IMR-90 (cell line): ENCODE measurements around the gene CCDC146. TPM values are rescaled to one million over a fixed set of nuclear protein-coding genes. Genes with fewer than 3 reads are reported as not detected.
A peak's percentile ranks its signal among the peaks of the same experiment; 100 is the strongest.

ENCODE experiments used
- ATAC-seq: fragments of 200-7000 bp; cut with Tn5 transposase; 2 replicates; pipeline ENCODE4 v1.9.1; 2020; ENCODE audit warnings: low read depth, mild to moderate bottlenecking, moderate library complexity
- BruUV-seq: library from RNA; stranded (reverse); fragments of 400-500 nt; replicated peaks from 2 replicates; lab custom pipeline; 2021; lab: Mats Ljungman, UMichigan
- CTCF ChIA-PET: fragments of 300-600 bp; formaldehyde crosslinking; extraction: SDS; loops from one replicate; lab custom pipeline; 2021; ENCODE audit warnings: antibody characterized with exemption; lab: Yijun Ruan, JAX
- POLR2A ChIA-PET: fragments of 300-600 bp; sonication (Branson Sonifier 250); formaldehyde crosslinking; loops from one replicate; lab custom pipeline; 2022; ENCODE audit warnings: antibody characterized with exemption; ENCODE audit not compliant: unreplicated experiment; lab: Charles Lee
- DNase-seq: peaks from one replicate; pipeline ENCODE4 v3.0.0; 2013
- H2AFZ ChIP-seq: replicated peaks from 2 replicates; pipeline ENCODE3; 2013; ENCODE audit warnings: low read length, mild to moderate bottlenecking; ENCODE audit not compliant: poor library complexity
- H2AK5ac ChIP-seq: 2 replicates; pipeline ENCODE4 v1.6.1; 2013; ENCODE audit warnings: low read depth, low read length, inconsistent platforms
- H2AK9ac ChIP-seq: replicated peaks from 2 replicates; pipeline ENCODE3; 2013; ENCODE audit warnings: mild to moderate bottlenecking, low read depth, low read length, moderate library complexity; ENCODE audit not compliant: poor library complexity
- H2BK120ac ChIP-seq: 2 replicates; pipeline ENCODE4 v1.6.1; 2013; ENCODE audit warnings: low read depth, low read length, inconsistent platforms
- H2BK15ac ChIP-seq: 3 replicates; pipeline ENCODE4 v1.6.1; 2013; ENCODE audit warnings: low read depth, low read length, inconsistent platforms
- H2BK20ac ChIP-seq: 2 replicates; pipeline ENCODE4 v1.6.1; 2013; ENCODE audit warnings: low read depth, mild to moderate bottlenecking, inconsistent platforms, low read length, moderate library complexity
- H2BK5ac ChIP-seq: 2 replicates; pipeline ENCODE4 v1.6.1; 2013; ENCODE audit warnings: mild to moderate bottlenecking, low read depth, low read length, inconsistent platforms; ENCODE audit not compliant: poor library complexity, severe bottlenecking
- H3K14ac ChIP-seq: replicated peaks from 2 replicates; pipeline ENCODE4 v1.6.1; 2013; ENCODE audit warnings: low read depth, low read length, inconsistent platforms
- H3K18ac ChIP-seq: 2 replicates; pipeline ENCODE4 v1.6.1; 2013; ENCODE audit warnings: low read depth, low read length, control low read depth
- H3K23ac ChIP-seq: 2 replicates; pipeline ENCODE4 v1.6.1; 2013; ENCODE audit warnings: low read depth, low read length, inconsistent platforms
- H3K27ac ChIP-seq: 2 replicates; pipeline ENCODE4 v1.5.1; 2013; ENCODE audit warnings: mild to moderate bottlenecking, control low read depth, low read length; ENCODE audit not compliant: insufficient read depth
- H3K27me3 ChIP-seq: 2 replicates; pipeline ENCODE4 v1.6.1; 2013; ENCODE audit warnings: low read length; ENCODE audit not compliant: control insufficient read depth, insufficient read depth
- H3K36me3 ChIP-seq: 2 replicates; pipeline ENCODE4 v1.6.1; 2013; ENCODE audit warnings: low read length, mixed read lengths; ENCODE audit not compliant: control insufficient read depth, insufficient read depth
- H3K4ac ChIP-seq: 2 replicates; pipeline ENCODE4 v1.6.1; 2013; ENCODE audit warnings: low read depth, low read length, inconsistent platforms
- H3K4me1 ChIP-seq: 2 replicates; pipeline ENCODE4 v1.6.1; 2013; ENCODE audit warnings: low read length, mixed read lengths; ENCODE audit not compliant: control insufficient read depth, insufficient read depth
- H3K4me2 ChIP-seq: 2 replicates; pipeline ENCODE4 v1.6.1; 2013; ENCODE audit warnings: low read depth, mild to moderate bottlenecking, control low read depth, low read length, moderate library complexity
- H3K4me3 ChIP-seq: 2 replicates; pipeline ENCODE4 v1.5.1; 2013; ENCODE audit warnings: low read depth, mild to moderate bottlenecking, control low read depth, low read length, moderate library complexity; ENCODE audit not compliant: insufficient read depth
- H3K56ac ChIP-seq: 2 replicates; pipeline ENCODE4 v1.6.1; 2013; ENCODE audit warnings: low read length, inconsistent platforms; ENCODE audit not compliant: insufficient read depth; ENCODE audit errors: extremely low read depth
- H3K79me1 ChIP-seq, 2 experiments: 2 replicates each; pipeline ENCODE4 v1.6.1; 2013; ENCODE audit warnings: low read length in 2 of 2, inconsistent platforms in 1 of 2, low read depth in 1 of 2
- H3K9ac ChIP-seq: 2 replicates; pipeline ENCODE4 v1.6.1; 2013; ENCODE audit warnings: low read depth, low read length, control low read depth
- H3K9me1 ChIP-seq: 2 replicates; pipeline ENCODE4 v1.6.1; 2013; ENCODE audit warnings: low read length, inconsistent platforms; ENCODE audit not compliant: insufficient read depth
- H3K9me3 ChIP-seq: 2 replicates; pipeline ENCODE4 v1.6.1; 2013; ENCODE audit warnings: low read length; ENCODE audit not compliant: control insufficient read depth, insufficient read depth
- H4K20me1 ChIP-seq: 2 replicates; pipeline ENCODE4 v1.6.1; 2013; ENCODE audit warnings: low read length, inconsistent platforms; ENCODE audit not compliant: insufficient read depth
- H4K5ac ChIP-seq: 2 replicates; pipeline ENCODE4 v1.6.1; 2013; ENCODE audit warnings: mild to moderate bottlenecking, low read depth, low read length, control low read depth
- H4K8ac ChIP-seq, 2 experiments: 2 replicates each; pipeline ENCODE4 v1.6.1; 2013; ENCODE audit warnings: low read depth in 2 of 2, low read length in 2 of 2, control low read depth in 1 of 2, inconsistent platforms in 1 of 2
- H4K91ac ChIP-seq: 2 replicates; pipeline ENCODE4 v1.6.1; 2013; ENCODE audit warnings: low read depth, low read length, inconsistent platforms; ENCODE audit not compliant: insufficient read depth
- CEBPB ChIP-seq: IDR thresholded peaks from 2 replicates; pipeline ENCODE4 v1.6.1; 2012; ENCODE audit warnings: low read depth, low read length, improper control_type of control experiment
- CHD1 ChIP-seq: IDR thresholded peaks from 2 replicates; pipeline ENCODE4 v1.6.1; 2012; ENCODE audit warnings: low read depth, low read length, improper control_type of control experiment
- FOS ChIP-seq: fragments of 150-350 bp; IDR thresholded peaks from 2 replicates; pipeline ENCODE4 v1.6.1; 2016; ENCODE audit warnings: low read depth, low read length
- MAZ ChIP-seq: IDR thresholded peaks from 2 replicates; pipeline ENCODE4 v1.6.1; 2012; ENCODE audit warnings: low read depth, mild to moderate bottlenecking, low read length, improper control_type of control experiment, moderate library complexity, borderline replicate concordance
- RAD21 ChIP-seq: IDR thresholded peaks from 2 replicates; pipeline ENCODE4 v1.6.1; 2012; ENCODE audit warnings: low read length, improper control_type of control experiment
- SMC3 ChIP-seq: fragments of 150-350 bp; IDR thresholded peaks from 2 replicates; pipeline ENCODE4 v1.6.1; 2016; ENCODE audit warnings: low read depth, mild to moderate bottlenecking, antibody characterized with exemption, low read length, moderate library complexity
- USF2 ChIP-seq: fragments of 150-350 bp; IDR thresholded peaks from 2 replicates; pipeline ENCODE4 v1.6.1; 2017; ENCODE audit warnings: mild to moderate bottlenecking, antibody characterized with exemption, low read length, low read depth
- dilution Hi-C: fragments of 300-500 bp; cut with HindIII; formaldehyde crosslinking; loops from one replicate; pipeline ENCODE4 v1.14.3; 2018; ENCODE audit warnings: low sequenced_read_pairs; ENCODE audit not compliant: unreplicated experiment
- in situ Hi-C: fragments of 300-500 bp; cut with MboI; formaldehyde crosslinking; loops from 3 replicates; pipeline ENCODE4 v1.14.3; 2019; ENCODE audit warnings: low sequenced_read_pairs, inconsistent platforms, mixed read lengths
- intact Hi-C: fragments of 100-400 bp; cut with micrococcal nuclease; formaldehyde crosslinking; loops from 2 replicates; pipeline ENCODE4 v1.10.0; 2022
- polyA plus RNA-seq, 3 experiments: library from polyadenylated mRNA; depleted of rRNA; stranded (reverse); fragments of >200 nt; gene quantifications; 2 replicates each; pipeline ENCODE4 v1.2.3, GENCODE V29; 2012; ENCODE audit warnings: low replicate concordance in 1 of 3
- total RNA-seq: library from RNA; depleted of rRNA; stranded (reverse); fragments of >200 nt; gene quantifications from 2 replicates; pipeline ENCODE4 v1.2.3, GENCODE V29; 2012
- TF ChIP-seq, protein P1 (sequence below): conservative IDR thresholded peaks from 2 replicates; pipeline ENCODE4 v1.5.1; 2012; ENCODE audit warnings: mild to moderate bottlenecking, low read depth, low read length, improper control_type of control experiment

The CCDC146 gene
- total and polyA plus RNA-seq, 2 of the 4 experiments (the other 2 are of a cell fraction) = 0.54 to 1.7 TPM

- in situ Hi-C loops = no loop called here
- CTCF ChIA-PET = interaction anchor here (0.7 kb wide), 1 partner anchor 39 kb away, joined by 7 read pairs; no protein-coding TSS in a partner anchor
- dilution Hi-C loops = no loop called here
Observed at GRCh38 chr7:77184463-77184862, 62.0 kb downstream of the CCDC146 start.

More at GRCh38 chr7:77184463-77184862, 62.0 kb downstream of the CCDC146 start:
- Histone ChIP-seq H2BK5ac (no peak overlapping the region), H4K20me1 (no peaks in the 10 kb centered on the region), H2AK9ac (no peak overlapping the region), H2BK20ac (no peak overlapping the region), H3K56ac (no peak overlapping the region), H3K4me3 (no peak overlapping the region), H3K4me1 (no peaks in the 10 kb centered on the region; the same call in 1 of the 2 replicates), H4K8ac (no peak overlapping the region), H3K36me3 (no peaks in the 10 kb centered on the region), H3K14ac (no peak overlapping the region), H3K4me2 (no peak overlapping the region), H3K9me3 (no peaks in the 10 kb centered on the region), H3K27me3 (no peaks in the 10 kb centered on the region), H3K27ac (no peak overlapping the region), H2AFZ (no peak overlapping the region), H4K91ac (no peak overlapping the region), H3K79me1 (no peaks in the 10 kb centered on the region), H3K9me1 (peaks cover 2% of the 10 kb centered on the region; the same call in 1 of the 2 replicates), H3K23ac (no peak overlapping the region), H3K4ac (no peak overlapping the region), H4K5ac (no peak overlapping the region), H3K9ac (no peak overlapping the region), H2BK15ac (no peak overlapping the region), H2AK5ac (no peak overlapping the region), H2BK120ac (no peak overlapping the region), H3K18ac (no peak overlapping the region)
- no TSS peak for BruUV-seq
- DNase-seq (peak; percentile 29), ATAC-seq (no peak; the same call in 1 of the 2 replicates)
- intact Hi-C loops = no loop called here
- TF ChIP-seq CHD1 (no peak), SMC3 (no peak), MAZ (no peak), CEBPB (no peak), USF2 (no peak), FOS (no peak), RAD21 (no peak)
- TF ChIP-seq, protein P1, sequence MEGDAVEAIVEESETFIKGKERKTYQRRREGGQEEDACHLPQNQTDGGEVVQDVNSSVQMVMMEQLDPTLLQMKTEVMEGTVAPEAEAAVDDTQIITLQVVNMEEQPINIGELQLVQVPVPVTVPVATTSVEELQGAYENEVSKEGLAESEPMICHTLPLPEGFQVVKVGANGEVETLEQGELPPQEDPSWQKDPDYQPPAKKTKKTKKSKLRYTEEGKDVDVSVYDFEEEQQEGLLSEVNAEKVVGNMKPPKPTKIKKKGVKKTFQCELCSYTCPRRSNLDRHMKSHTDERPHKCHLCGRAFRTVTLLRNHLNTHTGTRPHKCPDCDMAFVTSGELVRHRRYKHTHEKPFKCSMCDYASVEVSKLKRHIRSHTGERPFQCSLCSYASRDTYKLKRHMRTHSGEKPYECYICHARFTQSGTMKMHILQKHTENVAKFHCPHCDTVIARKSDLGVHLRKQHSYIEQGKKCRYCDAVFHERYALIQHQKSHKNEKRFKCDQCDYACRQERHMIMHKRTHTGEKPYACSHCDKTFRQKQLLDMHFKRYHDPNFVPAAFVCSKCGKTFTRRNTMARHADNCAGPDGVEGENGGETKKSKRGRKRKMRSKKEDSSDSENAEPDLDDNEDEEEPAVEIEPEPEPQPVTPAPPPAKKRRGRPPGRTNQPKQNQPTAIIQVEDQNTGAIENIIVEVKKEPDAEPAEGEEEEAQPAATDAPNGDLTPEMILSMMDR = no peak
- POLR2A ChIA-PET = no interaction called here
